Parathyroid adenoma (tissue), 2 donors: ENCODE measurements around the gene WDR4.

Source experiments
- H2AFZ ChIP-seq: fragments of 300-600 bp; sonication (generic); one replicate; pipeline ENCODE4 v1.7.0; 2017; ENCODE audit warnings: antibody characterized with exemption, mild to moderate bottlenecking
- H3K27ac ChIP-seq: fragments of 300-600 bp; sonication (generic); one replicate; pipeline ENCODE4 v1.7.0; 2017
- H3K27me3 ChIP-seq: fragments of 300-600 bp; sonication (generic); one replicate; pipeline ENCODE4 v1.7.0; 2017; ENCODE audit warnings: low read length; ENCODE audit not compliant: control insufficient read depth, insufficient read depth
- H3K36me3 ChIP-seq: fragments of 300-600 bp; sonication (generic); one replicate; pipeline ENCODE4 v1.7.0; 2017; ENCODE audit warnings: low read length; ENCODE audit not compliant: control insufficient read depth, insufficient read depth
- H3K4me1 ChIP-seq: fragments of 300-600 bp; sonication (generic); one replicate; pipeline ENCODE4 v1.7.0; 2017; ENCODE audit warnings: control low read depth
- H3K4me2 ChIP-seq: fragments of 300-600 bp; sonication (generic); one replicate; pipeline ENCODE4 v1.7.0; 2017; ENCODE audit warnings: low read length
- H3K4me3 ChIP-seq: fragments of 300-600 bp; sonication (generic); one replicate; pipeline ENCODE4 v1.7.0; 2017; ENCODE audit warnings: low read depth, low read length
- H3K79me2 ChIP-seq: fragments of 300-600 bp; sonication (generic); one replicate; pipeline ENCODE4 v1.7.0; 2017; ENCODE audit warnings: control low read depth
- H3K9ac ChIP-seq: fragments of 300-600 bp; sonication (generic); one replicate; pipeline ENCODE4 v1.7.0; 2017; ENCODE audit warnings: mild to moderate bottlenecking
- H3K9me3 ChIP-seq: fragments of 300-600 bp; sonication (generic); one replicate; pipeline ENCODE4 v1.7.0; 2017; ENCODE audit warnings: low read length; ENCODE audit not compliant: control insufficient read depth
- TF ChIP-seq, protein P1 (sequence below): fragments of 300-600 bp; sonication (generic); IDR thresholded peaks from one replicate; pipeline ENCODE4 v1.7.0; 2017; ENCODE audit warnings: antibody characterized with exemption, mild to moderate bottlenecking
- donor health status: primary hyperparathyroidism.

Gene WDR4

DNA sequence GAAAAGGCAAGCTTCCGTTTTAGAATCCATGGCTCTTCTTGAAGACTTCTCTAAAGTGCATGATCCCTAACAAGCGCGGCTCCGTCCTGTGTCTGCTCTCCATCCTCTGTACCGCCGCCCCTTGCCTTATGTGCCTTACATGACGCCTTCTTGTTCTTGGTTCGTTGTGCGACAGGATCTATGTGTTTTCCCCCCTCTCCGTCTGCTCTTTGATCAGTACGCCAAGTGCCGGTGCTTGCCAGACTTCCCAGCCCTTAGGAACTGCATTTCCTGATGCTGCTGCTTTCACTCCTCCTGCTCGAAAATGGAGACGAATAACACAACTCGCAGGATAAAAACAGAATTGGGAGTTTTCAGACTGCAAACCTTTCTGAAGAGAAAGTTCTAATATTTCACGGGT lies 26.9 kb upstream of the WDR4 start:
- Histone ChIP-seq H3K79me2 (peaks cover 2% of the 10 kb centered on the region), H2AFZ (no peak overlapping the region), H3K27me3 (no peaks in the 10 kb centered on the region), H3K4me1 (no peaks in the 10 kb centered on the region), H3K4me2 (no peak overlapping the region), H3K9ac (no peak overlapping the region), H3K4me3 (no peak overlapping the region), H3K27ac (no peak overlapping the region), H3K36me3 (no peaks in the 10 kb centered on the region), H3K9me3 (no peaks in the 10 kb centered on the region)
- TF ChIP-seq, protein P1, sequence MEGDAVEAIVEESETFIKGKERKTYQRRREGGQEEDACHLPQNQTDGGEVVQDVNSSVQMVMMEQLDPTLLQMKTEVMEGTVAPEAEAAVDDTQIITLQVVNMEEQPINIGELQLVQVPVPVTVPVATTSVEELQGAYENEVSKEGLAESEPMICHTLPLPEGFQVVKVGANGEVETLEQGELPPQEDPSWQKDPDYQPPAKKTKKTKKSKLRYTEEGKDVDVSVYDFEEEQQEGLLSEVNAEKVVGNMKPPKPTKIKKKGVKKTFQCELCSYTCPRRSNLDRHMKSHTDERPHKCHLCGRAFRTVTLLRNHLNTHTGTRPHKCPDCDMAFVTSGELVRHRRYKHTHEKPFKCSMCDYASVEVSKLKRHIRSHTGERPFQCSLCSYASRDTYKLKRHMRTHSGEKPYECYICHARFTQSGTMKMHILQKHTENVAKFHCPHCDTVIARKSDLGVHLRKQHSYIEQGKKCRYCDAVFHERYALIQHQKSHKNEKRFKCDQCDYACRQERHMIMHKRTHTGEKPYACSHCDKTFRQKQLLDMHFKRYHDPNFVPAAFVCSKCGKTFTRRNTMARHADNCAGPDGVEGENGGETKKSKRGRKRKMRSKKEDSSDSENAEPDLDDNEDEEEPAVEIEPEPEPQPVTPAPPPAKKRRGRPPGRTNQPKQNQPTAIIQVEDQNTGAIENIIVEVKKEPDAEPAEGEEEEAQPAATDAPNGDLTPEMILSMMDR, result no peak

DNA sequence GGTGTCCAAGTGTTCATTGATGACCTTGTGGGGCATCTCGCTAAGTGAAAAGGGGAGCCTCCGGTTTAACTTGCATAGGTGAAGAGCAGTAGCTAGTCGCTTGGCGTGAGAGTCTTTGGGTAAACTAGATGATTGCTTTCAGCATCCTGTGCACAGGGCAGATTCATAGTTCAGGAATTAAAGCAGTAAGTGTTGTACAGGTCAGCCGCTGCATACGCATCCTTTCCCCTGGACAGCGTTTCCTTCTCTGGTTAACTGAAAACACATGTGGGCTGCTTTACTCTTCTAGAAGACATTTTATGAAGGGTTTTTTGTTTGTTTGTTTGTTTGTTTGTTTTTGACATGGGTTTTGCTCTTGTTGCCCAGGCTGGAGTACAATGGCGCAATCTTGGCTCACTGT lies 25.9 kb upstream of the WDR4 start:
- TF ChIP-seq, protein P1, result no peak
- no peak overlapping the region for H2AFZ ChIP-seq
- H3K4me1 ChIP-seq, result no peaks in the 10 kb centered on the region
- H3K79me2 ChIP-seq, result peaks cover 7% of the 10 kb centered on the region
- no peak overlapping the region for H3K9ac ChIP-seq
- H3K4me2 ChIP-seq, result no peak overlapping the region
- no peaks in the 10 kb centered on the region for H3K27me3 ChIP-seq
- H3K4me3 ChIP-seq, result no peak overlapping the region
- H3K27ac ChIP-seq, result no peak overlapping the region
- no peaks in the 10 kb centered on the region for H3K9me3 ChIP-seq
- H3K36me3 ChIP-seq, result no peaks in the 10 kb centered on the region

DNA sequence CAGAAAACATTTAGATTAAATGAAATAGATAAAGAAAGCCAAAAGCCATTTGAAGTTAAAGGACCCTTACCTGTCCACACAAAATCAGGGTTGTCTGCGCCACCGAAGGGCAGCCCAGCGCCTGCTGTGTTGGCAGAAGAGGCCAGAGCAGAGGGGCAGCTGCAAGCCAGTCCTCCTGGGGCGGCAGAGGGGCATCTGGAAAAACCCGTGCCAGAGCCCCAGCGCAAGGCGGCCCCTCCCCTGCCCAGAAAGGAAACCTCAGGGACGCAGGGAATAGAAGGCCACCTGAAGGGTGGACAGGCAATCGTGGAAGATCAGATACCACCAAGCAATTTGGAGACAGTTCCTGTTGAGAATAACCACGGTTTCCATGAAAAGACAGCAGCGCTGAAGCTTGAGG lies 24.5 kb upstream of the WDR4 start:
- Histone ChIP-seq H3K27me3 (no peaks in the 10 kb centered on the region), H3K9ac (no peak overlapping the region), H3K9me3 (no peaks in the 10 kb centered on the region), H2AFZ (no peak overlapping the region), H3K4me3 (no peak overlapping the region), H3K79me2 (peaks cover 12% of the 10 kb centered on the region), H3K36me3 (no peaks in the 10 kb centered on the region), H3K27ac (no peak overlapping the region), H3K4me2 (no peak overlapping the region), H3K4me1 (no peaks in the 10 kb centered on the region)
- TF ChIP-seq, protein P1, result no peak

DNA sequence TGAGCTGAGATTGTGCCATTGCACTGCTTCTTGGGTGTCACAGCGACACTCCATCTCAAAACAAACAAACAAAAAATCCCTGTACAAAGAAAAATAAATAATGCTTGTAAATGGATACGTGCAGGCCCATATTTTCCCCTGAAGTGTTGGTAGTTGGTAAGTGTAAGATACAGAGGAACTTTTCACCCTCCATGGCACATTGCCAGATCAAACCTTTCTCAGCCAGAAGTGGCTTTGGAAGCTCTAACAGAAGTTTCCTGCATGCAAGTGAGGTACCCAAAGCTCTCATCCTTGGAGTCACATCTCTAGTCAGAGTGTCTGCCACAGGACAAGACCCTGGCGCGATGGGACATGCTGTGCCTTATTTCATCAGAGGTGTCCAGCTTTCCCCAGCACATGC lies 21.1 kb upstream of the WDR4 start:
- H3K9me3 ChIP-seq, result no peaks in the 10 kb centered on the region

More for the DNA sequence above, 21.1 kb upstream of the WDR4 start:
- TF ChIP-seq, protein P1, result no peak
- no peak overlapping the region for H3K9ac ChIP-seq
- H3K4me2 ChIP-seq, result no peak overlapping the region
- H2AFZ ChIP-seq, result no peak overlapping the region
- H3K79me2 ChIP-seq, result peaks cover 23% of the 10 kb centered on the region
- H3K27ac ChIP-seq, result no peak overlapping the region
- H3K36me3 ChIP-seq, result no peaks in the 10 kb centered on the region
- H3K4me1 ChIP-seq, result no peaks in the 10 kb centered on the region
- H3K4me3 ChIP-seq, result no peak overlapping the region
- H3K27me3 ChIP-seq, result no peaks in the 10 kb centered on the region
